Activated naive CD4-positive, alpha-beta T cell treated with anti-CD3 and anti-CD28 coated beads for 36 hours (primary cell): Measurements from ENCODE around the gene TBC1D1. TPM values are rescaled to one million over a fixed set of nuclear protein-coding genes. Genes with fewer than 3 reads are reported as not detected.

Source experiments
- CTCF ChIA-PET: fragments of 350-600 bp; sonication (Branson Sonifier 250); formaldehyde crosslinking; loops from one replicate; lab custom pipeline; 2021; ENCODE audit warnings: antibody characterized with exemption; lab: Charles Lee
- DNase-seq: peaks from one replicate; pipeline ENCODE4 v3.0.0-alpha.2; 2020
- H3K27ac Mint-ChIP-seq: one replicate; pipeline ENCODE4 v1.8.0; 2021; ENCODE audit warnings: mild to moderate bottlenecking, mixed read lengths
- H3K27me3 Mint-ChIP-seq: one replicate; pipeline ENCODE4 v1.8.0; 2021; ENCODE audit warnings: low read depth, mixed read lengths
- H3K36me3 Mint-ChIP-seq: one replicate; pipeline ENCODE4 v1.8.0; 2021; ENCODE audit warnings: low read depth, mixed read lengths
- H3K4me1 Mint-ChIP-seq: one replicate; pipeline ENCODE4 v1.8.0; 2021; ENCODE audit warnings: low read depth, mixed read lengths
- H3K4me3 Mint-ChIP-seq: one replicate; pipeline ENCODE4 v1.8.0; 2021; ENCODE audit warnings: mild to moderate bottlenecking, moderate library complexity, mixed read lengths
- H3K9me3 Mint-ChIP-seq: one replicate; pipeline ENCODE4 v1.8.0; 2021; ENCODE audit warnings: mixed read lengths
- intact Hi-C: fragments of 100-400 bp; cut with micrococcal nuclease; formaldehyde crosslinking; loops from one replicate; pipeline ENCODE4 v1.15.1; 2023
- total RNA-seq, 2 experiments: library from RNA; stranded (reverse); gene quantifications; one replicate each; pipeline ENCODE4 v1.2.3, GENCODE V29; 2021

The TBC1D1 gene
- total RNA-seq, 2 experiments from 2014 or later = 57.7 to 68.5 TPM

- no peaks in the 10 kb centered on the region for H3K36me3 Mint-ChIP-seq
- H3K27ac Mint-ChIP-seq = peak overlapping the region; percentile 86
- peaks cover 8% of the 10 kb centered on the region for H3K27me3 Mint-ChIP-seq
- intact Hi-C loops = loop anchor here (1.0 to 10.0 kb wide), 15 partner anchors 18 to 1567 kb away; partner anchors contain the start of genes PGM2, RELL1 and TMEM156
- H3K4me3 Mint-ChIP-seq = peak overlapping the region; percentile 89
- DNase-seq = peak; percentile 74
- H3K9me3 Mint-ChIP-seq = no peaks in the 10 kb centered on the region
- peaks cover 37% of the 10 kb centered on the region for H3K4me1 Mint-ChIP-seq
- CTCF ChIA-PET = interaction anchor here (0.7 to 1.3 kb wide), 7 partner anchors 19 to 289 kb away, joined by 3 to 5 read pairs (median 3); no protein-coding TSS in a partner anchor
Observed at GRCh38 chr4:37891260-37892159, 626 bp downstream of the TBC1D1 start.

- H3K4me1 Mint-ChIP-seq = peaks cover 46% of the 10 kb centered on the region
- H3K27ac Mint-ChIP-seq = no peak overlapping the region
- peaks cover 8% of the 10 kb centered on the region for H3K27me3 Mint-ChIP-seq
- intact Hi-C loops = loop anchor here (5.0 to 10.0 kb wide), 4 partner anchors 782 to 1568 kb away; partner anchors contain the start of gene TMEM156
- no peaks in the 10 kb centered on the region for H3K9me3 Mint-ChIP-seq
- CTCF ChIA-PET = interaction anchor here (0.5 to 1.0 kb wide), 2 partner anchors 8 to 35 kb away, joined by 3 read pairs; no protein-coding TSS in a partner anchor
- peak; percentile 60 for DNase-seq
- H3K36me3 Mint-ChIP-seq = no peaks in the 10 kb centered on the region
- peak overlapping the region; percentile 30 for H3K4me3 Mint-ChIP-seq
Observed at GRCh38 chr4:37892641-37893040, 1.8 kb downstream of the TBC1D1 start.

GRCh38 chr4:37893164-37893563 lies 2.3 kb downstream of the TBC1D1 start:
- Mint-ChIP-seq H3K36me3 (no peaks in the 10 kb centered on the region), H3K27me3 (peaks cover 8% of the 10 kb centered on the region), H3K4me1 (peaks cover 47% of the 10 kb centered on the region), H3K27ac (peak overlapping the region; percentile 47), H3K9me3 (no peaks in the 10 kb centered on the region), H3K4me3 (no peak overlapping the region)
- intact Hi-C loops = loop anchor here (5.0 to 10.0 kb wide), 4 partner anchors 782 to 1568 kb away; partner anchors contain the start of gene TMEM156
- DNase-seq = no peak
- CTCF ChIA-PET = no interaction called here

GRCh38 chr4:37895271-37895670 lies 4.4 kb downstream of the TBC1D1 start:
- DNase-seq = no peak
- Mint-ChIP-seq H3K27ac (no peak overlapping the region), H3K36me3 (peaks cover 4% of the 10 kb centered on the region), H3K27me3 (peaks cover under 1% of the 10 kb centered on the region), H3K4me1 (peaks cover 55% of the 10 kb centered on the region), H3K9me3 (no peaks in the 10 kb centered on the region), H3K4me3 (no peak overlapping the region)
- CTCF ChIA-PET = interaction anchor here (1.2 kb wide), 1 partner anchor 19 kb away, joined by 4 read pairs; no protein-coding TSS in a partner anchor
- intact Hi-C loops = loop anchor here (10.0 kb wide), 3 partner anchors 780 to 1570 kb away; no protein-coding TSS in a partner anchor

GRCh38 chr4:37896206-37896860 lies 5.4 kb downstream of the TBC1D1 start:
- H3K27me3 Mint-ChIP-seq = no peaks in the 10 kb centered on the region
- peaks cover 57% of the 10 kb centered on the region for H3K4me1 Mint-ChIP-seq
- CTCF ChIA-PET = interaction anchor here (0.7 to 1.7 kb wide), 3 partner anchors 18 to 93 kb away, joined by 3 to 4 read pairs (median 4); no protein-coding TSS in a partner anchor
- H3K27ac Mint-ChIP-seq = no peak overlapping the region
- no peak overlapping the region for H3K4me3 Mint-ChIP-seq
- DNase-seq = no peak
- intact Hi-C loops = loop anchor here (10.0 kb wide), 3 partner anchors 778 to 1572 kb away; no protein-coding TSS in a partner anchor
- H3K9me3 Mint-ChIP-seq = no peaks in the 10 kb centered on the region
- H3K36me3 Mint-ChIP-seq = peaks cover 4% of the 10 kb centered on the region

GRCh38 chr4:37902212-37902611 lies 11.3 kb downstream of the TBC1D1 start:
- CTCF ChIA-PET = no interaction called here
- H3K27me3 Mint-ChIP-seq = no peaks in the 10 kb centered on the region
- no peak overlapping the region for H3K4me3 Mint-ChIP-seq
- intact Hi-C loops = no loop called here
- DNase-seq = no peak
- no peaks in the 10 kb centered on the region for H3K9me3 Mint-ChIP-seq
- peaks cover 11% of the 10 kb centered on the region for H3K36me3 Mint-ChIP-seq
- peaks cover 33% of the 10 kb centered on the region for H3K4me1 Mint-ChIP-seq
- H3K27ac Mint-ChIP-seq = no peak overlapping the region

- no peak overlapping the region for H3K4me3 Mint-ChIP-seq
- H3K36me3 Mint-ChIP-seq = peaks cover 14% of the 10 kb centered on the region
- H3K9me3 Mint-ChIP-seq = no peaks in the 10 kb centered on the region
- H3K27me3 Mint-ChIP-seq = no peaks in the 10 kb centered on the region
- H3K4me1 Mint-ChIP-seq = peaks cover 35% of the 10 kb centered on the region
- CTCF ChIA-PET = interaction anchor here (0.6 kb wide), 1 partner anchor 11 kb away, joined by 4 read pairs; no protein-coding TSS in a partner anchor
- intact Hi-C loops = no loop called here
- no peak for DNase-seq
- no peak overlapping the region for H3K27ac Mint-ChIP-seq
Observed at GRCh38 chr4:37902738-37903693, 12.1 kb downstream of the TBC1D1 start.

- Mint-ChIP-seq H3K4me1 (peaks cover 38% of the 10 kb centered on the region), H3K36me3 (peaks cover 14% of the 10 kb centered on the region), H3K27ac (no peak overlapping the region), H3K4me3 (no peak overlapping the region), H3K27me3 (no peaks in the 10 kb centered on the region), H3K9me3 (no peaks in the 10 kb centered on the region)
- DNase-seq = no peak
- intact Hi-C loops = no loop called here
- CTCF ChIA-PET = no interaction called here
Observed at GRCh38 chr4:37903901-37904300, 13.0 kb downstream of the TBC1D1 start.

GRCh38 chr4:37904824-37905223 lies 13.9 kb downstream of the TBC1D1 start:
- Mint-ChIP-seq H3K36me3 (peaks cover 11% of the 10 kb centered on the region), H3K4me3 (no peak overlapping the region), H3K27ac (no peak overlapping the region), H3K27me3 (no peaks in the 10 kb centered on the region), H3K9me3 (no peaks in the 10 kb centered on the region), H3K4me1 (peaks cover 40% of the 10 kb centered on the region)
- DNase-seq = no peak
- CTCF ChIA-PET = no interaction called here
- intact Hi-C loops = no loop called here

GRCh38 chr4:37905533-37906169 lies 14.8 kb downstream of the TBC1D1 start:
- Mint-ChIP-seq H3K27me3 (no peaks in the 10 kb centered on the region), H3K27ac (no peak overlapping the region), H3K4me1 (peaks cover 38% of the 10 kb centered on the region), H3K36me3 (peaks cover 11% of the 10 kb centered on the region), H3K4me3 (no peak overlapping the region), H3K9me3 (no peaks in the 10 kb centered on the region)
- CTCF ChIA-PET = no interaction called here
- intact Hi-C loops = no loop called here
- no peak for DNase-seq
